HG03064 (cell line): ENCODE results near the gene ZCCHC24.
"Not testable (repeated sequence)": the region's sequence is repeated elsewhere in the genome, so short reads cannot be mapped to it uniquely, and the experiment has no call there.

ENCODE experiments used
- ATAC-seq: cut with Tn5 transposase; IDR thresholded peaks from one replicate; pipeline ENCODE4 v1.9.1; 2021; ENCODE audit warnings: low read depth; ENCODE audit not compliant: unreplicated experiment

ZCCHC24 gene

GRCh38 chr10:79337783-79338469 lies 107.5 kb downstream of the ZCCHC24 start:
- ATAC-seq = not testable (repeated sequence)

- ATAC-seq = no peak
These were observed 108.7 kb downstream of the ZCCHC24 start for GRCh38 chr10:79336739-79337138.

GRCh38 chr10:79336276-79336675 lies 109.1 kb downstream of the ZCCHC24 start:
- ATAC-seq = no peak

DNA sequence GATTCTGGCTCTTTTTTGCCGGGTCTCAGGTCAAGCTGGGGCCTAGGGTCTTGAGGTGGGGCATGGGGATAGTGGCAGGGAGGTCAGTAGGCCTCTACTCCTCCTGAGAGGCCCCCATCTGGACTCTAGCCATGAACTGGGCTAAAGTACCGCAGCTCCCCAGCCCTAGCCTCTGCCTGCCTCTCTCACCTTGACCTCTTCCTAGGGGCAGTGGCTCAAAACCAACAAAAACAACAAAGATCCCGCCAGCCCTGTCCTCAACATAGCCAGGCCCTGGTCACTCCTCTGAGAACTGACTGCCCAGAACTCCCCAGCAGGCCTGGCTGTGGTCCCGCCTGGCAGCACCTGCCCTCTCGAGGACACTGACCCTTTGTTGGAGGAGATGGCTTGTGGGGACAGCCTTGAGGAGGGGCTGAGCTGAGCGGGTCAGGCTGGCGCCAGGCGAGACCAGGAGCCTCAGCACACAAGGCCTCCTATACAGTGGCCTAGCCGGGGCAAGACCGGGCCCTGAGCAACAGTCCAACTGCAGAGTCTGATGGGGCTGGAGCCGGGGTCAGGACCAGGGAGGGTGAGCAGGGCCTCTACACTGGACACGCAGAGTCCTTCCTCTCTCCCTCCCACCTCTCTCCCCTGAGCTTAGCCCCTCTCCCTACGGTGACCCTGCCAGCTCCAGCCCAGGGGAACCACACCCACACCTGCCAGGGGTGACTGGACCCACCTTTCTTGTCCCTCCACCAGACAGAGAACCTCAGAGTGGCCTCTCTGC lies 109.8 kb downstream of the ZCCHC24 start:
- no peak for ATAC-seq

DNA sequence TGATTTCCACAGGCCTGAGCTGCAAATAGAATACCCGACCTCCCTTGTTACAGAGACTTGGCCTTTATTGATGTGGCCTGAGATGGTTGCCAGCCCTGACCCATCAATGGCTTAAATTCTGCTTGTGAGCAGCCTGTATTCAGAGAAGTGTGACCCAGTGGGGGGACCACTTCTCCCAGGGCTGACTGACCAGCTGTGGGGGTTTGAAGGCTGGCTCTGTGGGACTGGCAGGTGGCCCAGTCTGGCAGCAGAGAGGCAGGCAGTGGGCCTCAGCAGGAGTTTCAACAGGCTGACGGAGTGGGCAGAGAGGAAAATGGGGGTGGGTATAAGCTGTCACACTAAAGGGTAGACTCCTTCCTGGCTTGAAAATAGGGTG lies 110.3 kb downstream of the ZCCHC24 start:
- no peak for ATAC-seq

GRCh38 chr10:79334573-79334972 lies 110.9 kb downstream of the ZCCHC24 start:
- ATAC-seq = no peak

- no peak for ATAC-seq
These were observed 111.9 kb downstream of the ZCCHC24 start for GRCh38 chr10:79333513-79333912.

DNA sequence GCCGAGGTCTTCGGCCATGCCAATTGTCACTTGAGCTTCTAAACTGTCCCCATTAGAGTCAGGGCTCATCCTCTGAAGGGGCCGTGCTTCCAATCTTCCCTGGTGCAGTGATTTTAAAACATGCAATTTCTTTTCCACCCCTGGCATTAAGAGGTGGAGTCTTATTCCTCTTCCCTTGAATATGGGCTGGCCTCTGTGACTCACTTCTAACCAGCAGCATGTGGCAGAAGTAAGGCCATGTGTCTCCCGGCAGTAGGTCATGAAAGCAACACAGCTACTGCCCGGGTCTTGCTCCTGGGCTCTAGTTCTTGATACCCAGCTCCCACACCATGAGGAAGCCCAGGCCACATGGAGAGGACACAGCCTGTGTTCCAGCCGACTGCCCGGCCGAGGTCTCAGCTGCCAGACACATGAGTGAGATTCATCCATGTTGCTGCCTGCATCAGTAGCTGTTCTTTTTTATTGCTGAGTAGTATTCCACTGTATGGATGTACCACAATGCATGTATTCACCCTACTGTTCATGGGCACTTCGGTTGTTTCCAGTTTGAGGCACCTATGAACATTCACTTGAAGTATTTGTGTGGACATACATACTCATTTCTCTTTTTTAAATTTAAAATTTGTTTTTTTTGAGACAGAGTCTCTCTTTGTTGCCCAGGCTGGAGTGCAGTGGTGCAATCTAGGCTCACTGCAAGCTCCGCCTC lies 112.7 kb downstream of the ZCCHC24 start:
- not testable (repeated sequence) for ATAC-seq
